NB4 (cell line): Measurements from ENCODE around the gene NOP56.

ENCODE experiments used
- DNase-seq: peaks from one replicate; pipeline ENCODE4 v3.0.0; 2010; ENCODE audit warnings: low read depth
- H3K4me3 ChIP-seq: one replicate; pipeline ENCODE4 v1.5.1; 2011; ENCODE audit warnings: mild to moderate bottlenecking, low read depth, low read length, moderate library complexity
- CTCF ChIP-seq: IDR thresholded peaks from one replicate; pipeline ENCODE4 v1.5.1; 2012; ENCODE audit warnings: low read depth, low read length
- MYC ChIP-seq: IDR thresholded peaks from 2 replicates; pipeline ENCODE4 v1.6.1; 2011; ENCODE audit warnings: low read depth, low read length
- POLR2A ChIP-seq: IDR thresholded peaks from 2 replicates; pipeline ENCODE4 v1.6.1; 2011; ENCODE audit warnings: mild to moderate bottlenecking; ENCODE audit not compliant: insufficient read length; ENCODE audit errors: extremely low read depth
- TF ChIP-seq, protein P1 (sequence below): IDR thresholded peaks from 2 replicates; pipeline ENCODE4 v1.6.1; 2011; ENCODE audit warnings: low read depth, low read length

Gene NOP56

DNA sequence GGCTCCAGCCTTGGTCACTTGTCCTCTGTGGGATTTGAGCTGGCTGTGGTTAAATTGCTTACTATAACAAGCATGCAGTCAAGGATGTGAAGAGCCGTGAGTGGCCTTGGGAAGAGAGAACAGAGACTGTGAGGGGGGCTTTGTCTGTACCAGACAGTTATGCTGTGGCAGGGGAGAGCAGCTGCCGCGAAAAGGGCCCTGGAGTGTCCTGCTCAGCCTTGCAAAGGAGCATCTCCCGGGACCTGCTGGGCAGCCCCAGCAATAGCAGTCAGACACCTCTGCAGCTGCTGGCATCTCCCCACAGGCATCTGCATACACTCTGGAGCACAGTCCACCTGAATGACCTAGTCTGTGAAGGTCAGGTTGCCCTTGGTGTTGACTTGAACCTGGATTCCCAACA lies 46.5 kb downstream of the NOP56 start:
- no peak for DNase-seq
- no peak overlapping the region for H3K4me3 ChIP-seq
- TF ChIP-seq POLR2A = no peak
- no peak for TF ChIP-seq CTCF
- TF ChIP-seq MYC = no peak
- TF ChIP-seq, protein P1, sequence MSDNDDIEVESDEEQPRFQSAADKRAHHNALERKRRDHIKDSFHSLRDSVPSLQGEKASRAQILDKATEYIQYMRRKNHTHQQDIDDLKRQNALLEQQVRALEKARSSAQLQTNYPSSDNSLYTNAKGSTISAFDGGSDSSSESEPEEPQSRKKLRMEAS = no peak

GRCh38 chr20:2699775-2700413 lies 47.5 kb downstream of the NOP56 start:
- no peak overlapping the region for H3K4me3 ChIP-seq

GRCh38 chr20:2700913-2701620 lies 48.6 kb downstream of the NOP56 start:
- TF ChIP-seq MYC (no peak), CTCF (no peak), POLR2A (no peak)
- TF ChIP-seq, protein P1 = no peak
- DNase-seq = no peak
- H3K4me3 ChIP-seq = no peak overlapping the region

More at GRCh38 chr20:2699775-2700413, 47.5 kb downstream of the NOP56 start:
- TF ChIP-seq CTCF (no peak), MYC (no peak), POLR2A (no peak)
- TF ChIP-seq, protein P1 = no peak
- no peak for DNase-seq

DNA sequence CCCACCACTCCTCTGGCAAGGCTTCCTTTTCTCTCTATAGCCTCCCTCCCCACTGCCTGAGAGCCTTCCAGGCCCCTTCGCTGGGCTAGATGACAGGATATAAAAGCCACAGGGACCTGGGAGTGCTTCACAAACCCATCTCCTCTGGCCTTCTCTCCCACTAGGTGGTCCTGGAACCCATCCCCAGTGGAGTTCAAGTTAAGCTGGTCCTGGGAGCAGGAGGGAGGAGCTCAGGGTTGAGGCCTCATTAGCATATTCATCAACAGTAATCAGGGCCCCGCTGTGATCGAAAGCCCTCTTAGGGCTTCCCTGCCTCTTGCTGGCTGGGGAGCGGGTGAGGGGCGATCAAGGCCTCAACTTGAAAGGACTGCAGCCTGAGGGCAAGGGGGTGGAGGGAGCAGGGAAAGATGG lies 49.2 kb downstream of the NOP56 start:
- TF ChIP-seq MYC (no peak), POLR2A (no peak), CTCF (no peak)
- TF ChIP-seq, protein P1 = no peak
- no peak overlapping the region for H3K4me3 ChIP-seq
- DNase-seq = no peak

DNA sequence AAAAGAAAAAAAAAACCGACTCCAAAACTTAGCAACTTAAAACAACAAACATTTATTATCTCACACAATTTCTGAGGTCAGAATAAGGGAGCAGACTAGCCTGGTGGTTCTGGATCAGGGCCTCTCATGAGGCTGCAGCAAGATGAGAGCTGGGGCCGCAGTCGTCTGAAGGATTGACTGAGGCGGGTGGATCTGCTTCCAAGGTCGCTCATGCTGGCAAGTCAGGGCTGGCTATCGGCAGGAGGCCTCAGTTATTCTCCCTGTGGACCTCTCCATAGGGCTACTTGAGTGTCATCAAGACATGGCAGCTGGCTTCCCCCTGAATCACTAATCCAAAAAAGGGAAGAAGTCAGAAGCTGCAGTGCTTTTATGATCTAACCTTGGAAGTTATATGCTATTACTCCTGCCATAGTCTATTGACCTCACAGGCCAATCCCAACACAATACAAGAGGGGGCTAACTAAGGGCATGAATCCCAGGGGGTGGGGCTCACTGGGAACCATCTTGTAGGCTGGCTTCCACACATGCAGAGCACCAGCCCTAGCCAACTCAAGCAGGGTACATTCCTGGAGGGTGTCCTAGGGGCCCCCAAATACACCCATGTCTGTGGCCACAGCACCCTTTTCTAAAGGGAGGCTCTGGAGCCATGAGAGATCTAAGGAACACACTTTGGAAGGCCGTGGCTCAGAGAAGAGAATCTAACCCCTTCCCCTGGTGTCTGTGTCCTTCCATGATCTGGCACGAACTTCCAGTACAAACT lies 51.5 kb downstream of the NOP56 start:
- DNase-seq = no peak
- no peak for TF ChIP-seq POLR2A
- no peak for TF ChIP-seq CTCF
- no peak for TF ChIP-seq MYC
- TF ChIP-seq, protein P1 = no peak
- no peak overlapping the region for H3K4me3 ChIP-seq
